Right lobe of liver (tissue), 4 donors: Measurements from ENCODE around the gene BRICD5.

Source experiments
- CTCF ChIP-seq, 4 donors: fragments of 200-600 bp in 3 of 4; fragments of 450-650 bp in 1 of 4; IDR thresholded peaks; one replicate each; pipeline versions ENCODE4 v1.5.1 to v1.8.0; 2016 to 2022; ENCODE audit warnings: antibody characterized with exemption in 4 of 4, mild to moderate bottlenecking in 2 of 4
- POLR2A ChIP-seq: fragments of 450-650 bp; IDR thresholded peaks from one replicate; pipeline ENCODE4 v1.6.1; 2017; ENCODE audit warnings: antibody characterized with exemption, mild to moderate bottlenecking
- donor health status: DM: no; HTN: no; CAD: no.
- donor health status: DM: no; HTN: no; CAD: no.
- donor health status: DM: no; HTN: yes; CAD: no.

GRCh38 chr16:2187212-2187611 is 23.5 kb downstream of the BRICD5 start:
- TF ChIP-seq POLR2A (no peak), CTCF (IDR thresholded peaks at IDR 0.05) (no peak)
